H1 (cell line): Measurements from ENCODE around the gene LRP2BP. TPM values are rescaled to one million over a fixed set of nuclear protein-coding genes. Genes with fewer than 3 reads are reported as not detected.

Source experiments
- CTCF ChIA-PET: fragments of 300-600 bp; sonication (Branson Sonifier 250); formaldehyde crosslinking; loops from one replicate; lab custom pipeline; 2021; ENCODE audit not compliant: partially characterized antibody; lab: Charles Lee
- POLR2A ChIA-PET: fragments of 300-600 bp; sonication (Branson Sonifier 250); formaldehyde crosslinking; loops from one replicate; lab custom pipeline; 2021; ENCODE audit warnings: inconsistent platforms; ENCODE audit not compliant: partially characterized antibody; lab: Charles Lee
- DNase-seq, 2 experiments: peaks; one replicate each; pipeline versions ENCODE4 v3.0.0 to v3.0.0-alpha.2; 2010 to 2022; ENCODE audit warnings: low spot score in 2 of 2, low read depth in 1 of 2, mixed read lengths in 1 of 2
- FAIRE-seq: peaks from 2 replicates; lab custom pipeline; 2011; peaks lifted over from hg19 to GRCh38; lab: Jason Lieb, UNC
- H2AFZ ChIP-seq: 2 replicates; pipeline ENCODE4 v1.8.1; 2012; ENCODE audit warnings: low read length, inconsistent platforms
- H2AK5ac ChIP-seq: 2 replicates; pipeline ENCODE4 v1.6.1; 2013; ENCODE audit warnings: low read depth, low read length
- H2BK120ac ChIP-seq: replicated peaks from 2 replicates; pipeline ENCODE3; 2013; ENCODE audit warnings: low read depth, low read length, inconsistent platforms
- H2BK12ac ChIP-seq: 2 replicates; pipeline ENCODE4 v1.6.1; 2013; ENCODE audit warnings: low read depth, low read length
- H2BK15ac ChIP-seq: 2 replicates; pipeline ENCODE4 v1.6.1; 2013; ENCODE audit warnings: low read length
- H2BK20ac ChIP-seq: 2 replicates; pipeline ENCODE4 v1.6.1; 2013; ENCODE audit warnings: low read length
- H2BK5ac ChIP-seq: 2 replicates; pipeline ENCODE4 v1.6.1; 2013; ENCODE audit warnings: low read depth, low read length
- H3K14ac ChIP-seq: 2 replicates; pipeline ENCODE4 v1.6.1; 2013; ENCODE audit warnings: inconsistent platforms; ENCODE audit not compliant: insufficient read length
- H3K18ac ChIP-seq: 2 replicates; pipeline ENCODE4 v1.6.1; 2013; ENCODE audit warnings: low read length; ENCODE audit errors: extremely low read depth
- H3K23ac ChIP-seq: 2 replicates; pipeline ENCODE4 v1.6.1; 2013; ENCODE audit warnings: inconsistent platforms; ENCODE audit not compliant: insufficient read length
- H3K23me2 ChIP-seq: 2 replicates; pipeline ENCODE4 v1.6.1; 2013; ENCODE audit warnings: low read depth, low read length
- H3K27ac ChIP-seq: 2 replicates; pipeline ENCODE4 v1.6.1; 2011; ENCODE audit warnings: low read depth, low read length, inconsistent platforms
- H3K27me3 ChIP-seq, 4 experiments: replicated peaks in 1 of 4; 1 replicate in 1 of 4; 2 replicates in 3 of 4; pipeline versions ENCODE4 v1.6.1 to v1.8.1; 2011 to 2013; ENCODE audit warnings: low read length in 3 of 4, mild to moderate bottlenecking in 3 of 4, inconsistent platforms in 2 of 4, mixed read lengths in 2 of 4, moderate library complexity in 1 of 4; ENCODE audit not compliant: control insufficient read depth in 3 of 4, insufficient read depth in 3 of 4; ENCODE audit errors: extremely low read depth in 1 of 4
- H3K36me3 ChIP-seq, 4 experiments: 2 replicates each; pipeline versions ENCODE4 v1.6.1 to v1.8.1; 2011 to 2013; ENCODE audit warnings: mild to moderate bottlenecking in 4 of 4, low read length in 3 of 4, moderate library complexity in 2 of 4, control low read depth in 1 of 4, inconsistent platforms in 1 of 4; ENCODE audit not compliant: insufficient read depth in 4 of 4, control insufficient read depth in 2 of 4
- H3K4ac ChIP-seq: replicated peaks from 2 replicates; pipeline ENCODE3; 2013; ENCODE audit warnings: low read length, low read depth, mixed read lengths, inconsistent platforms; ENCODE audit not compliant: insufficient read length
- H3K4me1 ChIP-seq, 4 experiments: replicated peaks in 1 of 4; 1 replicate in 1 of 4; 2 replicates in 3 of 4; pipeline versions ENCODE4 v1.6.1 to v1.8.1; 2011 to 2013; ENCODE audit warnings: low read length in 3 of 4, inconsistent platforms in 2 of 4, mixed read lengths in 1 of 4; ENCODE audit not compliant: insufficient read depth in 4 of 4, control insufficient read depth in 3 of 4
- H3K4me2 ChIP-seq, 2 experiments: 2 replicates each; pipeline versions ENCODE4 v1.6.1 to v1.8.1; 2011 to 2013; ENCODE audit warnings: low read depth in 2 of 2, low read length in 2 of 2, control low read depth in 1 of 2, inconsistent platforms in 1 of 2, mild to moderate bottlenecking in 1 of 2; ENCODE audit not compliant: insufficient read depth in 1 of 2
- H3K4me3 ChIP-seq, 4 experiments: fragments of 200-600, 300-600 bp in 1 of 4; sonication (generic), shearing (Covaris generic), sonication (Bioruptor Twin) in 1 of 4; 2 replicates each; pipeline versions ENCODE4 v1.5.1 to v1.8.1; 2011 to 2016; ENCODE audit warnings: low read length in 4 of 4, low read depth in 3 of 4, control low read depth in 2 of 4, inconsistent platforms in 2 of 4, mild to moderate bottlenecking in 2 of 4, mixed read lengths in 1 of 4, moderate library complexity in 1 of 4; ENCODE audit not compliant: insufficient read depth in 2 of 4; ENCODE audit errors: extremely low read depth in 1 of 4
- H3K56ac ChIP-seq: replicated peaks from 2 replicates; pipeline ENCODE3; 2013; ENCODE audit warnings: low read depth, mild to moderate bottlenecking, mixed read lengths, low read length, inconsistent platforms; ENCODE audit not compliant: insufficient read length
- H3K79me1 ChIP-seq: 2 replicates; pipeline ENCODE4 v1.6.1; 2013; ENCODE audit warnings: low read depth, low read length, control low read depth
- H3K79me2 ChIP-seq, 2 experiments: 2 replicates each; pipeline versions ENCODE4 v1.6.1 to v1.8.1; 2012 to 2013; ENCODE audit warnings: low read length in 2 of 2, mild to moderate bottlenecking in 2 of 2, inconsistent platforms in 1 of 2; ENCODE audit not compliant: insufficient read depth in 2 of 2, control insufficient read depth in 1 of 2
- H3K9ac ChIP-seq, 4 experiments: replicated peaks in 1 of 4; 1 replicate in 1 of 4; 2 replicates in 3 of 4; pipeline versions ENCODE4 v1.6.1 to v1.8.1; 2011 to 2013; ENCODE audit warnings: low read depth in 3 of 4, low read length in 3 of 4, control low read depth in 2 of 4, mild to moderate bottlenecking in 2 of 4, moderate library complexity in 2 of 4, inconsistent platforms in 1 of 4; ENCODE audit errors: extremely low read depth in 1 of 4
- H3K9me3 ChIP-seq, 2 experiments: 2 replicates each; pipeline versions ENCODE4 v1.6.1 to v1.8.1; 2012 to 2013; ENCODE audit warnings: mild to moderate bottlenecking in 2 of 2, moderate library complexity in 2 of 2, control low read depth in 1 of 2, inconsistent platforms in 1 of 2, low read depth in 1 of 2, low read length in 1 of 2, mixed read lengths in 1 of 2; ENCODE audit not compliant: insufficient read depth in 2 of 2
- H4K20me1 ChIP-seq, 2 experiments: replicated peaks in 1 of 2; 2 replicates each; pipeline versions ENCODE3 to v1.8.1; 2011 to 2013; ENCODE audit warnings: inconsistent platforms in 2 of 2, low read length in 2 of 2, mild to moderate bottlenecking in 1 of 2; ENCODE audit not compliant: insufficient read depth in 2 of 2, control insufficient read depth in 1 of 2
- H4K5ac ChIP-seq: 2 replicates; pipeline ENCODE4 v1.6.1; 2013; ENCODE audit warnings: low read length, low read depth, mixed read lengths, inconsistent platforms; ENCODE audit not compliant: insufficient read length
- H4K8ac ChIP-seq: 2 replicates; pipeline ENCODE4 v1.8.0; 2013; ENCODE audit warnings: mild to moderate bottlenecking, moderate library complexity, low read length, inconsistent platforms; ENCODE audit not compliant: insufficient read depth; ENCODE audit errors: extremely low read depth
- H4K91ac ChIP-seq: replicated peaks from 2 replicates; pipeline ENCODE3; 2013; ENCODE audit warnings: low read length, mixed read lengths, inconsistent platforms; ENCODE audit not compliant: insufficient read length
- ASH2L ChIP-seq: fragments of 200-600, 300-600 bp; sonication (generic); IDR thresholded peaks from one replicate; pipeline ENCODE4 v1.7.1; 2017; ENCODE audit warnings: low read length
- ATF3 ChIP-seq: IDR thresholded peaks from 2 replicates; pipeline ENCODE4 v1.6.1; 2011; ENCODE audit warnings: low read depth, mild to moderate bottlenecking, low read length; ENCODE audit not compliant: insufficient read depth
- BACH1 ChIP-seq: IDR thresholded peaks from 2 replicates; pipeline ENCODE4 v1.6.1; 2012; ENCODE audit warnings: low read length, improper control_type of control experiment
- FOSL1 ChIP-seq: IDR thresholded peaks from 2 replicates; pipeline ENCODE4 v1.6.1; 2011; ENCODE audit warnings: mild to moderate bottlenecking, low read depth, low read length, moderate library complexity; ENCODE audit not compliant: insufficient read depth
- KDM4A ChIP-seq: IDR thresholded peaks from one replicate; pipeline ENCODE4 v1.7.1; 2012; ENCODE audit warnings: low read depth, mild to moderate bottlenecking, moderate library complexity, low read length, inconsistent platforms; ENCODE audit not compliant: severe bottlenecking
- POLR2AphosphoS5 ChIP-seq: IDR thresholded peaks from 2 replicates; pipeline ENCODE4 v1.6.1; 2011; ENCODE audit warnings: low read depth, low read length
- SIX5 ChIP-seq: IDR thresholded peaks from 2 replicates; pipeline ENCODE4 v1.6.1; 2011; ENCODE audit warnings: mild to moderate bottlenecking, low read depth, low read length
- polyA plus RNA-seq, 7 experiments: library from polyadenylated mRNA; depleted of rRNA in 3 of 7; stranded (reverse) in 5 of 7; unstranded in 2 of 7; fragments of >200 nt in 5 of 7; fragments of 200-250 nt in 2 of 7; gene quantifications; 1 replicate in 5 of 7; 2 replicates in 1 of 7; 4 replicates in 1 of 7; pipeline versions ENCODE4 v1.2.1 to v1.2.3, GENCODE V29; 2011 to 2013; ENCODE audit warnings: missing spikeins in 2 of 7, mixed read lengths in 2 of 7
- total RNA-seq: library from RNA; stranded (reverse); fragmentation: NEBNext Ultra II Directional; extraction: Animal tissue kit (Norgen Biotek cat#: 25700); gene quantifications from 2 replicates; pipeline ENCODE4 v1.2.1, GENCODE V29; 2021

The LRP2BP gene
- total and polyA plus RNA-seq, 2 of the 8 experiments (the other 6 are each of a cell fraction or from before 2014, with no cell fraction given), result 0.12 to 0.30 TPM

GRCh38 chr4:185441479-185441878 lies 45.8 kb upstream of the LRP2BP start (continued):
- TF ChIP-seq KDM4A, result no peak
- TF ChIP-seq SIX5, result no peak

DNA sequence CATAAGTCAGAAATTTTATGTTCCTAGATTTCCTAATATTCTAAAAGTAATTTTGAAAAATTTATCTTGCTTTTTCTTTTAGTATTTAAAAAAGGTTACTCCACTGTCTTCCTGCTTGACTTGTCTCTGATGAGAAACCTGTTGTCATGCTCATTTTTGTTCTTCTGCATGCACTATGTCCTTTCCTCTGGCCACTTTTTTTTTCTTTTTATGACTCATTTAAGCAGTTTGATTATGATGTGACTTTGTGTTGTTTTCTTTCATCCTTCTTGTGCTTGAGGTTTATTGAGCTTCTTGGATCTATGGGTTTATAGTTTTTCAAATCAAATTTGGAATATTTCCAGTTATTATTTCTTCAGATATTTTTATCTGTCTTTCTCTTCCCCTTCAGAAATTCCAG lies 42.1 kb upstream of the LRP2BP start:
- CTCF ChIA-PET, result no interaction called here
- Histone ChIP-seq H3K4ac (no peak overlapping the region), H2AFZ (no peak overlapping the region), H3K79me2 (no peaks in the 10 kb centered on the region), H3K79me1 (no peaks in the 10 kb centered on the region), H4K8ac (no peak overlapping the region), H2AK5ac (no peak overlapping the region), H3K27ac (no peak overlapping the region), H4K5ac (no peak overlapping the region), H3K9me3 (no peaks in the 10 kb centered on the region), H2BK120ac (no peak overlapping the region), H3K23me2 (no peaks in the 10 kb centered on the region), H4K20me1 (no peaks in the 10 kb centered on the region), H2BK12ac (no peak overlapping the region), H3K56ac (no peak overlapping the region), H3K9ac (no peak overlapping the region), H3K36me3 (no peaks in the 10 kb centered on the region), H3K27me3 (no peaks in the 10 kb centered on the region), H3K4me1 (no peaks in the 10 kb centered on the region), H4K91ac (no peak overlapping the region), H3K14ac (no peak overlapping the region), H2BK20ac (no peak overlapping the region), H3K18ac (no peak overlapping the region), H3K4me3 (no peak overlapping the region), H2BK15ac (no peak overlapping the region), H2BK5ac (no peak overlapping the region), H3K4me2 (no peak overlapping the region), H3K23ac (no peak overlapping the region)
- FAIRE-seq, result no peak
- POLR2A ChIA-PET, result no interaction called here
- DNase-seq, result no peak
- TF ChIP-seq BACH1 (no peak), ASH2L (no peak), POLR2AphosphoS5 (no peak), FOSL1 (no peak), ATF3 (no peak)
